ENCODE data around the gene ASIP. TPM values are rescaled to one million over a fixed set of nuclear protein-coding genes. Genes with fewer than 3 reads are reported as not detected.
"Not testable (repeated sequence)": the region's sequence is repeated elsewhere in the genome, so short reads cannot be mapped to it uniquely, and the experiment has no call there.

The ASIP gene
- total and polyA plus RNA-seq, 5 donors from 2014 or later = not detected

DNA sequence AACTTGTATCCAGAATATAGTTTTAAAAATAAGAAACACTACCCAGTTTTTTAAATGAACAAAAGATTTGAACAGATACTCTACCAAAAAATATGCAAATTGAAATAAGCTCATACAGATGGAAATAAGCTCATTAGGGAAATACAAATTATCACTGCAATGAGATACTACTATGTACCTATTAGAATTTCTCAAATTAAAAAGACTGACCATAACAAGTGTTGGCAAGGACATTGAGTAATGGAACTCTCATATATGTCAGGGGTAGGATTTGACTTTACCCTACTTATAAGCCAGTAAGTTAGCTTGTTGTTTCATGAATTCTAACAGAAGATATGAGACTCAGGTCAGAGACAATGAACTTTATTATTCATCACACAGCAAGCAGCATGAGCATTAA lies 9.6 kb upstream of the ASIP start:
- ATAC-seq (ENCODE audit: low read depth in 2 of 2) (no peak), DNase-seq (no peak)
- Histone ChIP-seq H3K27me3 (ENCODE audit: control insufficient read depth, insufficient read depth, low read length) (peaks cover 5% of the 10 kb centered on the region), H3K4me3 (ENCODE audit: low read depth, low read length) (no peak overlapping the region), H3K9me3 (ENCODE audit: control insufficient read depth in 2 of 2, low read length in 2 of 2) (peaks cover 0 to 5% of the 10 kb centered on the region in 2 experiments), H3K4me1 (ENCODE audit: control insufficient read depth, insufficient read depth, low read length, poor library complexity, severe bottlenecking) (no peaks in the 10 kb centered on the region), H3K27ac (ENCODE audit: insufficient read depth, low read length, poor library complexity, severe bottlenecking) (no peak overlapping the region), H3K36me3 (ENCODE audit: control insufficient read depth, insufficient read depth, low read length) (no peaks in the 10 kb centered on the region)
- peaks cover 0 to 7% (median 4%) of the 10 kb centered on the region in 7 donors for H3K9me3 Mint-ChIP-seq
- H3K4me3 Mint-ChIP-seq = no peak overlapping the region
- no peak overlapping the region for H3K27ac Mint-ChIP-seq
- peaks cover 26% of the 10 kb centered on the region for H3K27me3 Mint-ChIP-seq
- H3K36me3 Mint-ChIP-seq = no peaks in the 10 kb centered on the region
- no peaks in the 10 kb centered on the region for H3K4me1 Mint-ChIP-seq

DNA sequence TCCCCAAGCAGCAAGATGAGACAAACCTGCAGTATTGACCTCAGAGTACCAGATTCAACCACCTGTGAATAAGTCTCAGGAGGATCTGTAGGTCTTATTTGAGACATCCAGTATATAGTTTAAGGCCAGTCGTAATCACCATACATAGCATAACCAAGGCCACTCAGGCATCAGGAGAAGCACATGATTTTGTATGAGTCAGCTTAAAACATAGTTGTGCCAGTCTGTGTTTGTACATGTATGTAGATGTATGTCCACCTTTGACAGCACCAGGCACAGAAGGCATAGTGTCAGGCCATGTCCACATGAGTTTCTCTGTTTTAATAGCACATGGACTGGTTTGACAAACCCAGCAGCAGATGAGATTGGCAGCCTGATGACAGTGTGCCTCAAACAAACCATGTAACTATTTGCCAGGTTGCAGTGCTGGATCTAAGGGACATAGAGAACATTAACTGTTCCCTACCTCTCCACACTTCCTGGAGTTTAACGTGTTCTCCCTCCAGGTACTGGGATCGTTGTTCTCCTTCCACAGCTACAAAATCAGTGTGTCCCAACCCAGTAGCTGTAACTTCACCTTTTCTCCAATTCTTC lies 8.6 kb upstream of the ASIP start:
- ATAC-seq (ENCODE audit: low read depth in 2 of 2) (no peak), DNase-seq (no peak)
- Histone ChIP-seq H3K27ac (ENCODE audit: insufficient read depth, low read length, poor library complexity, severe bottlenecking) (no peak overlapping the region), H3K4me1 (ENCODE audit: control insufficient read depth, insufficient read depth, low read length, poor library complexity, severe bottlenecking) (no peaks in the 10 kb centered on the region), H3K27me3 (ENCODE audit: control insufficient read depth, insufficient read depth, low read length) (peaks cover 5% of the 10 kb centered on the region), H3K9me3 (ENCODE audit: control insufficient read depth in 2 of 2, low read length in 2 of 2) (peaks cover 6 to 14% of the 10 kb centered on the region in 2 experiments), H3K36me3 (ENCODE audit: control insufficient read depth, insufficient read depth, low read length) (no peaks in the 10 kb centered on the region), H3K4me3 (ENCODE audit: low read depth, low read length) (no peak overlapping the region)
- H3K9me3 Mint-ChIP-seq = peaks cover 0 to 15% (median 6%) of the 10 kb centered on the region in 7 donors
- H3K36me3 Mint-ChIP-seq = no peaks in the 10 kb centered on the region
- no peak overlapping the region for H3K27ac Mint-ChIP-seq
- peaks cover 27% of the 10 kb centered on the region for H3K27me3 Mint-ChIP-seq
- no peak overlapping the region for H3K4me3 Mint-ChIP-seq
- H3K4me1 Mint-ChIP-seq = no peaks in the 10 kb centered on the region

DNA sequence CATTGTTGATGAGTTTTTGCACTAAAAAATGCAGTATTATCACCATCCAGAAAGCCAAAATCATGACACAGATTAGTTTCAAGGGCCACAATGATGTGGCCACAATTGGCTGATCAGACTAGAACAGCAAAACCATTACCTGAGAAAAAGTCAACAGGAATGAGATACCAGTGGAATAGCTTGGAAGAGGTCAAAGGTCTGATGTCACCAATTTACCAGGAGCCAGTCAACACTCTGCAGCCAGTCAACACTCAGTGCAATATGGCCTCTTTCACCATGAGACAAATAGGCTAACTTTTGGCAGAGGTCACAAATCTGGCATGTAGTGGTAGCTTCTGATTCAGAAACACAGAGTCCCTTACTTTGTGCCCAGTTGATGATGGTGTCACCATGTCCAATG lies 7.5 kb upstream of the ASIP start:
- ATAC-seq (ENCODE audit: low read depth in 2 of 2) = no peak
- peaks cover 0 to 23% (median 7%) of the 10 kb centered on the region in 7 donors for H3K9me3 Mint-ChIP-seq
- no peak for DNase-seq

DNA sequence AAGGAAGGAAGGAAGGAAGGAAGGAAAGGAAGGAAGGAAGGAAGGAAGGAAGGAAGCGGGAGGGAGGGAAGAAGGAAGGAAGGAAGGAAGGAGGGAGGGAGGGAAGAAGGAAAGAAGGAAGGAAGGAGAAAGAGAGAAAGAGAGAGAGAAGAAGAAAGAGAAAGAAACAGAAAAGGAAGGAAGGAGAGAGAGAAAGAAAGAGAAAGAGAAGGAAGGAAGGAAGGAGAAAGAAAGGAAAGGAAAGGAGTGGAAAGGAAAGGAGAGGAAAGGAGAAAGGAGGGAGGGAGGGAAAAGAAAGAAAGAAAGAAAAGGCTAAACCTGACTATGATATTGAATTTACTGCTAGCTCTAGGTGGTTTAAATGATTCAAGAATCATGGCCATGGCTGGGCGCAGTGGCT lies 5.3 kb upstream of the ASIP start:
- no peak for DNase-seq
- H3K27ac Mint-ChIP-seq = no peak overlapping the region

More for the DNA sequence above, 7.5 kb upstream of the ASIP start:
- Mint-ChIP-seq H3K4me3 (no peak overlapping the region), H3K36me3 (no peaks in the 10 kb centered on the region), H3K4me1 (no peaks in the 10 kb centered on the region), H3K27me3 (peaks cover 27% of the 10 kb centered on the region), H3K27ac (no peak overlapping the region)
- no peak overlapping the region for H3K27ac ChIP-seq (ENCODE audit: insufficient read depth, low read length, poor library complexity, severe bottlenecking)
- H3K27me3 ChIP-seq (ENCODE audit: control insufficient read depth, insufficient read depth, low read length) = peaks cover 4% of the 10 kb centered on the region
- peaks cover 13 to 19% of the 10 kb centered on the region in 2 experiments for H3K9me3 ChIP-seq (ENCODE audit: control insufficient read depth in 2 of 2, low read length in 2 of 2)
- no peak overlapping the region for H3K4me3 ChIP-seq (ENCODE audit: low read depth, low read length)
- H3K4me1 ChIP-seq (ENCODE audit: control insufficient read depth, insufficient read depth, low read length, poor library complexity, severe bottlenecking) = no peaks in the 10 kb centered on the region
- no peaks in the 10 kb centered on the region for H3K36me3 ChIP-seq (ENCODE audit: control insufficient read depth, insufficient read depth, low read length)

DNA sequence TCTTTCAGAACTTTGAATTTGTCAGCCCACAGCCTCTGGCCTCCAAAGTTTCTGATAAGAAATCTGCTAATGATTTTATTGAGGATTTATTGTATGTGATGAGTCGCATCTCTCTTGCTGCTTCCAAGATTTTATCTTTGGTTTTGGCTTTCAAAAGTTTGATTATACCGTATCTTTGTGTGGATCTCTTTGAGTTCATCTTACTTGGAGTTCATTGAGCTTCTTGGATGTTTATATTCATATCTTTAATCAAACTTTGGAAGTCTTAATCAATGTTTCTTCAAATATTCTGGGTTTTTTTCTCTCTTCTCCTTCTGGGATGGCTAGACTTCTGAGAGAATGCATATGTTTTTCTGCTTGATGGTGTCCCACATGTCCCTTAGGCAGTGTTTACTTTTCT lies 3.3 kb upstream of the ASIP start:
- H3K36me3 ChIP-seq (ENCODE audit: control insufficient read depth, insufficient read depth, low read length) = no peaks in the 10 kb centered on the region
- no peak for ATAC-seq (ENCODE audit: low read depth in 2 of 2)
- Mint-ChIP-seq H3K4me1 (peaks cover 0 to 8% (median 0%) of the 10 kb centered on the region in 4 donors), H3K27ac (no peak overlapping the region), H3K27me3 (peaks cover 36% of the 10 kb centered on the region), H3K4me3 (no peak overlapping the region), H3K36me3 (no peaks in the 10 kb centered on the region), H3K9me3 (peaks cover 0 to 20% (median 7%) of the 10 kb centered on the region in 7 donors)
- no peak for DNase-seq
- H3K9me3 ChIP-seq (ENCODE audit: control insufficient read depth in 2 of 2, low read length in 2 of 2) = peaks cover 13 to 14% of the 10 kb centered on the region in 2 experiments
- H3K27ac ChIP-seq (ENCODE audit: insufficient read depth, low read length, poor library complexity, severe bottlenecking) = no peak overlapping the region
- H3K4me1 ChIP-seq (ENCODE audit: control insufficient read depth, insufficient read depth, low read length, poor library complexity, severe bottlenecking) = no peaks in the 10 kb centered on the region
- no peak overlapping the region for H3K4me3 ChIP-seq (ENCODE audit: low read depth, low read length)
- H3K27me3 ChIP-seq (ENCODE audit: control insufficient read depth, insufficient read depth, low read length) = peaks cover 17% of the 10 kb centered on the region

More for the DNA sequence above, 5.3 kb upstream of the ASIP start:
- peaks cover 17% of the 10 kb centered on the region for H3K27me3 ChIP-seq (ENCODE audit: control insufficient read depth, insufficient read depth, low read length)
- peaks cover 13 to 19% of the 10 kb centered on the region in 2 experiments for H3K9me3 ChIP-seq (ENCODE audit: control insufficient read depth in 2 of 2, low read length in 2 of 2)
- no peak for ATAC-seq (ENCODE audit: low read depth in 2 of 2)
- H3K9me3 Mint-ChIP-seq = peaks cover 0 to 23% (median 10%) of the 10 kb centered on the region in 7 donors
- no peak overlapping the region for H3K4me3 ChIP-seq (ENCODE audit: low read depth, low read length)
- no peak overlapping the region for H3K27ac ChIP-seq (ENCODE audit: insufficient read depth, low read length, poor library complexity, severe bottlenecking)
- no peaks in the 10 kb centered on the region for H3K36me3 ChIP-seq (ENCODE audit: control insufficient read depth, insufficient read depth, low read length)
- no peak overlapping the region for H3K4me3 Mint-ChIP-seq
- peaks cover 0 to 2% (median 0%) of the 10 kb centered on the region in 4 donors for H3K4me1 Mint-ChIP-seq
- H3K4me1 ChIP-seq (ENCODE audit: control insufficient read depth, insufficient read depth, low read length, poor library complexity, severe bottlenecking) = no peaks in the 10 kb centered on the region
- peaks cover 39% of the 10 kb centered on the region for H3K27me3 Mint-ChIP-seq
- no peaks in the 10 kb centered on the region for H3K36me3 Mint-ChIP-seq

DNA sequence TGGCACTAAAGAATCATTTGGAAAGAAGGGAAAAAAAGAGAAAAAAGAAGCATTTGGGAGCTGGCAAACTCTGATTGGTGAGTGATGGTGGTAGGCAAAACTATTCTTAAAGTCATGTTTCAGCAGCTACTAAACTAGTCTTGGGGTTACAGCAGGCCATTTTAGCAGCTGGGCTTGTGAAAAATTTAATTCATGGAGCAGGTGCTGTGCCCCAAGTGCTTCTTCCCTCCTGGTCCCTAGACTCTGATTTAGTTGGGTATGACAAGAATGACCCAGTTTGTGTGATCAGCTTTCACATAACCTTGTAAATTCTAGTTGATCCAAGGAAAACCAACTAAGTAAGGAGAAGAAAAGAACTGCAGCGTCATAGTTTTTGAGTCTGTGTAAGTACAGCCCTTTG lies 1.1 kb upstream of the ASIP start:
- H3K9me3 Mint-ChIP-seq = peaks cover 0 to 20% (median 7%) of the 10 kb centered on the region in 7 donors
- peaks cover 34% of the 10 kb centered on the region for H3K27me3 Mint-ChIP-seq
- no peak overlapping the region for H3K4me3 Mint-ChIP-seq
- Histone ChIP-seq H3K27ac (ENCODE audit: insufficient read depth, low read length, poor library complexity, severe bottlenecking) (no peak overlapping the region), H3K27me3 (ENCODE audit: control insufficient read depth, insufficient read depth, low read length) (peaks cover 19% of the 10 kb centered on the region), H3K4me1 (ENCODE audit: control insufficient read depth, insufficient read depth, low read length, poor library complexity, severe bottlenecking) (no peaks in the 10 kb centered on the region), H3K4me3 (ENCODE audit: low read depth, low read length) (no peak overlapping the region), H3K36me3 (ENCODE audit: control insufficient read depth, insufficient read depth, low read length) (no peaks in the 10 kb centered on the region), H3K9me3 (ENCODE audit: control insufficient read depth in 2 of 2, low read length in 2 of 2) (peaks cover 13 to 14% of the 10 kb centered on the region in 2 experiments)
- DNase-seq (no peak), ATAC-seq (ENCODE audit: low read depth in 2 of 2) (no peak)
- H3K4me1 Mint-ChIP-seq = peaks cover 0 to 8% (median 0%) of the 10 kb centered on the region in 4 donors
- H3K36me3 Mint-ChIP-seq = no peaks in the 10 kb centered on the region
- no peak overlapping the region for H3K27ac Mint-ChIP-seq

DNA sequence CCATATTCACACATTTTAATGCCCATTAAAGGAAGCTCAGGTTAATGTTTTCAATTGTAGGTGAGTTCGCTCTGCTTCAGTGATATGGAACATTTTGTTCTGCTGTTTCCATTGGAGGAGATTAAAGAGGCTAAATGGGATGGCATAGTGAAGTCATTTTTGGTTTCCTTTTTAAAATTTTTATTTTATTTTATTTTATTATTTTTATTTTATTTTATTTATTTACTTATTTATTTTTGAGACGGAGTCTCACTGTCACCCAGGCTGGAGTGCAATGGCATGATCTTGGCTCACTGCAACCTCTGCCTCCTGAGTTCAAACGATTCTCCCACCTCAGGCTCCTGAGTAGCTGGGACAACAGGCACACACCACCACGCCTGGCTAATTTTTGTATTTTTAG lies 792 bp downstream of the ASIP start:
- not testable (repeated sequence) for ATAC-seq (ENCODE audit: low read depth in 2 of 2); H3K36me3 Mint-ChIP-seq; H3K4me3 ChIP-seq (ENCODE audit: low read depth, low read length); H3K27ac Mint-ChIP-seq; H3K4me1 ChIP-seq (ENCODE audit: control insufficient read depth, insufficient read depth, low read length, poor library complexity, severe bottlenecking); H3K4me3 Mint-ChIP-seq; H3K36me3 ChIP-seq (ENCODE audit: control insufficient read depth, insufficient read depth, low read length); H3K27ac ChIP-seq (ENCODE audit: insufficient read depth, low read length, poor library complexity, severe bottlenecking); DNase-seq; H3K4me1 Mint-ChIP-seq
- H3K9me3 Mint-ChIP-seq = peaks cover 0 to 17% (median 7%) of the 10 kb centered on the region in 7 donors
- H3K27me3 ChIP-seq (ENCODE audit: control insufficient read depth, insufficient read depth, low read length) = peaks cover 19% of the 10 kb centered on the region
- H3K9me3 ChIP-seq (ENCODE audit: control insufficient read depth in 2 of 2, low read length in 2 of 2) = peaks cover 11 to 13% of the 10 kb centered on the region in 2 experiments
- H3K27me3 Mint-ChIP-seq = peaks cover 36% of the 10 kb centered on the region

DNA sequence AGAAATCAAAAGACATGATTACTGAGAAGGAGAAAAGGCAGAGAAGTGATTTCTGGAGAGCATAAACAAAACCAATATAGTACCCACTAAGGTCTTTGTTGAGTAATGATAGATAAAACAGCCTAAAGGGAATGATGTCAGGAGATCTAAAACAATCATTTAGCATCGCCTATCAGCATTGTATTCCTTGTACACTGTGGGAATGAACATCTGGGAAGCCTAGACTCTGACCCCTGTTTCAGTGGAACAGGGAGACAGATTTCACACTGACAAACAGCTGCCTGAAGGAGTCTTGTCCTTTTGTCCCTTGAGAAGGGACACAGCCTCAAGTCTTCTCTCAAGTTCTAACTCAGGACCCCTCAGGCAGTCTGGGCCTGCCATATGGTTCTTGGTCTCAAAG lies 1.7 kb downstream of the ASIP start:
- H3K4me1 Mint-ChIP-seq = peaks cover 0 to 8% (median 0%) of the 10 kb centered on the region in 4 donors
- ATAC-seq (ENCODE audit: low read depth in 2 of 2) (no peak), DNase-seq (no peak)
- no peaks in the 10 kb centered on the region for H3K36me3 Mint-ChIP-seq
- H3K27me3 Mint-ChIP-seq = peaks cover 31% of the 10 kb centered on the region
- peaks cover 0 to 9% (median 5%) of the 10 kb centered on the region in 7 donors for H3K9me3 Mint-ChIP-seq
- H3K4me3 ChIP-seq (ENCODE audit: low read depth, low read length) = no peak overlapping the region
- H3K4me1 ChIP-seq (ENCODE audit: control insufficient read depth, insufficient read depth, low read length, poor library complexity, severe bottlenecking) = no peaks in the 10 kb centered on the region
- H3K4me3 Mint-ChIP-seq = no peak overlapping the region
- H3K36me3 ChIP-seq (ENCODE audit: control insufficient read depth, insufficient read depth, low read length) = no peaks in the 10 kb centered on the region
- no peak overlapping the region for H3K27ac ChIP-seq (ENCODE audit: insufficient read depth, low read length, poor library complexity, severe bottlenecking)
- H3K9me3 ChIP-seq (ENCODE audit: control insufficient read depth in 2 of 2, low read length in 2 of 2) = peaks cover 3 to 6% of the 10 kb centered on the region in 2 experiments
- peaks cover 19% of the 10 kb centered on the region for H3K27me3 ChIP-seq (ENCODE audit: control insufficient read depth, insufficient read depth, low read length)
- H3K27ac Mint-ChIP-seq = no peak overlapping the region

All from CD4-positive, CD25-positive, alpha-beta regulatory T cell (primary cell).